HG03469 (cell line): ENCODE data around the gene TMEM222.

Experiments
- ATAC-seq: cut with Tn5 transposase; IDR thresholded peaks from one replicate; pipeline ENCODE4 v1.9.1; 2021; ENCODE audit warnings: mild to moderate bottlenecking, moderate library complexity, moderate number of reproducible peaks; ENCODE audit not compliant: unreplicated experiment

The TMEM222 gene

DNA sequence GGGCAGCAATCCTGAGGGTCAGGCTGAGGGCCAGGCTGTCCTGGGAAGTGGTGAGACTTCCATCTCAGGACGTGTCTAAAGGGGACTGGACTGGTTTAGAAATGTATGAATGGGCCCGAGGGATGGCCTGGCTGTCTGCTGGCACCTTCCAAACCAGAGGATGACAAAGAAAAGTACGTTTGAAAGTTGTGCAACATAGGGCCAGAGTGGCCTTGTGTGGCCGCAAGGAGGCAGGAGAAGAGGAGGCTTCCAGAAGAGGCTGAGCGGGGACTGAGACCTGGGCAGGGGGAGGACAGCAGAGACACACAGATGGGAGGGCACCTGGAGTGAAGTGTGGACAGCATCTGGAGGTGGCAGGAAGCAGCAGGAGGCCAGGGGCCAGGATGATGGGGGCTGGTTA lies 17.2 kb downstream of the TMEM222 start:
- ATAC-seq, result no peak

DNA sequence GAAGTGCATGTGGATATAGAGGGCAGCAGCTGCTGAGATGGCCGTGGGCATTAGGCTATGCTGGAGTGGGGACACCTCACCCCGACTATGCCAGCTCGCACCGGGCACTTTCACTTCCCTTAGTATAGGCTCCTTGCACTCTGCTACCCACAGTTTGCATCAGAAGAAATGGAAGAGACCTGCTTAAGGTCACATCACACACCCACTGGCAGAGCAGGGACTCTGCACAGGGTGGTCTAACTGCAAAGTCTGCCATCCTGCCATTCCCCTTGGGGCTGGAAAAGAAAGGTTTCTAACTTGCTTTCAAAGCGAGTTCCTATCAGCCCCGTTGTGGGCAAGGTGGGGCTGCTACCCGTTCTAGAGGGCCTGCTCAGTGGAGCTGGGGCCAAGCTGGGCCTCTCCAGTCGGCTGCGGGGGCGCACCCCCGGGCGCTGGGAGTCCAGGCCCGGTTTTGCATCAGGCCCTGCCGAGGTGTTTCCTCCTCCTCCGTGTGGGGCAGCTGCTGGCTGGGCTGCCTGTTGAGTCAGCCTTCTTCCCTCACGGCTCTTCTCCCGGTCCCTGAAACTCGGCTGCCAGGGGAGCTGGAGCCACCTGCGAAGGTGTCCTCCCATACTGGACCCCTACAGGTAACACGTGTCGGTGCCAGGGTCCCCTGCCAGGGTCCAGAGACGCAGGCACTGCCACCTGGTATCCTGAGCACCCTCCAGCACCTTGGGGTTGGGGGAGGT lies 19.7 kb downstream of the TMEM222 start, which contains the start of gene SYTL1:
Gene SYTL1, plus strand, starts transcription at position 498 of the 728 bp plus-strand sequence. CDS start 3,313 bp downstream, outside the sequence.
- ATAC-seq, result no peak

DNA sequence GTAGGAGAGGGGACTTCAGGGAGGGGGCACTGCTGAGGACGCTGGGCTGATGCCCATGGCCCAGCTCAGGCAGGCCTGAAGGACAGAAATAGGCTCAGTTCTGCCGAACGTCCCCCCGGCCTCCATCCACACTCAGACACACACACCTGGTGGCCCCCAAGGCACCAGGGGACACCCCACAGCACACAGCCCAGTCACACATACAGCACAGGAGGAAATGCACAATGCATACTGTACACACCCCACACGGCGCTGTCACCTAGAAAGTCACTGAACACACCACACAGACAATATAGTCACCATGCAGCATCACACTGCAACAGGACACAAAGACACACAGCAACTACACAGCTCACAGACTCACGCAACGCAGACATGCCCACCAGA lies 20.4 kb downstream of the TMEM222 start:
- no peak for ATAC-seq

DNA sequence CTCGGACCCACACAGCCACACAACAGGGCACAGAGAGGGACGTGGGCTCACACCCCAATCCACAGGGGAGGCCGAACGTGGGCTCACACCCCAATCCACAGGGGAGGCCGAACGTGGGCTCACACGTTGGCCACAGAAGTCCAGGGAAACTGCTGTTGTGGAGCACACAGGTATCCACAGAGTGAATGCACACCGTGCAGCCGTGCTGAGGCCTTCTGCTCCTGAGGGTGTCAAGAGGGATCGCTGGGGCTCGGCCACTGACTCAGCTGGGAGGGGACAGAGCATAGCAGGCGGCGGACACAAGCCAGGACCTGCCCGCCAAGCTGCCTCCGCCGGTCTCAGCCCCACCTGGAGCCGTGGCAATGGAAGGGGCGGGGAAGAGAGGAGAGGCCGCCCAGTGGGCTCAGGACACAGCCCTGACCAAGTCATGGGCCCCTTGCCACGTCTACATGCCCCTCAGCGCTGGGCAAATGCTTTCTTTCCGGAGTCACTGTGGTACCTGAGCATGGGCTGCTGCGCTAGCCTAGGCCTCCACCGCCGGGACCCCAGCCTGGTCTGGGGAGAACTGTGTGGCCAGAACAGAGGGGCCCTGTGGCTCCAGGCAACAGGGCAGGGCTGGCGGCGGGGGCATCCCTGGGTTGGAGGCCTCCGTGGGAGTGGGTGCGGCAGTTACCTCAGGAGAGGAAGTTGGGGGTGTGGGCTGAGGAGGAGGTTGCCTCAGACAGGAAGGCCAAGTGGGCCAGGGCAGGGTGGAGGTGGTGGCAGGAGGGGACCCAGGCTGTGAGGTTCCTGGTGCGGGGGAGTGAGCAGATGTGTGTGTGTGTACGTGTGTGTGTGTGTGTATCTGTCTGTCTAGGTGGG lies 21.0 kb downstream of the TMEM222 start:
- no peak for ATAC-seq

DNA sequence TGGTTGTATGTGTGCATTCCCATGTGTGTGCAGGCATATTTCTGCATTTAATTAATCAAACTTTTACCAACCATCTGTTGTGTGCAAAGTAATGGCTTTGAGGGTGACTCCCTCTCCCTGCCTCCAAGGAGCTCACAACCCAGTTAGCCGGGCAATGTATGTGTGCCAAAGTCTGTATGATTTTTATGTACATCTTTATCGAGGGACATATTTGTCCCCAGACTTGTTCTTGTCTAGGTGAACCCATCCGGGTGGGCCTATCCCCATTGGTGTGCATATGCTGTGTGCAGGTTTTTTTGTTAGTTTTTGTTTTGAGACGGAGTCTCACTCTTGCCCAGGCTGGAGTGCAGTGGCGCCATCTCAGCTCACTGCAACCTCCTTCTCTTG lies 21.7 kb downstream of the TMEM222 start:
- no peak for ATAC-seq

DNA sequence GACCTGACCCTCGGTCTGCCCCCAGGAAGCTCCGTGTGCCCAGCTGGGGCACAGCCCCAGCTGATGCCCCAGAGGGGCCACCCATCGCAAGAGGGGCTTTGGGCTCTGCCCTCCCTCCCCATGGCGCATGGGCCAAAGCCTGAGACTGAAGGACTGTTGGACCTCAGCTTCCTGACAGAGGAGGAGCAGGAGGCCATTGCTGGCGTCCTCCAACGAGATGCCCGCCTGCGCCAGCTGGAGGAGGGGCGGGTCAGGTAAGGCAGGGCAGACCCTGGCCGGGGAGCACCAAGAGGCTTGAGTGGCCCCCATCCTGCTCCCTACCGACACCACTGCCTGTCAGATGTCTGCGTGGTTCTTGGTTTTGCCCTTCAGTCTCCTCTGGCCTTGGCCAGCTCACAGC lies 23.3 kb downstream of the TMEM222 start:
- ATAC-seq, result no peak

DNA sequence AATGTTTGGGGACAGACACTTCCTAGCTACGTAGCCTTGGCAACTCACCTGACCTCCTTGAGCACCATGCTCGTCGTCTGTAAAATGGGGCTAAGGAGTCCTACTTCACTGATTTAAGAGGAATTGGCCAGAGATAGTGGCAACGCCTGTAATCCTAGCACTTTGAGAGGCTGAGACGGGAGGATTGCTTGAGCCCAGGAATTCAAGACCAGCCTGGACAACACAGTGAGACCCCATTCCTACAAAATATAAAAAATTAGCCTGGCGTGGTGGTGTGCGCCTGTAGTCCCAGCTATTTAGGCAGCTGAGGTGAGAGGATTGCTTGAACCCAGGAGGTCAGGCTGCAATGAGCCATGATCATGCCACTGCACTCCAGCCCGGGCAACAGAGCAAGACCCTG lies 24.4 kb downstream of the TMEM222 start:
- ATAC-seq, result no peak

DNA sequence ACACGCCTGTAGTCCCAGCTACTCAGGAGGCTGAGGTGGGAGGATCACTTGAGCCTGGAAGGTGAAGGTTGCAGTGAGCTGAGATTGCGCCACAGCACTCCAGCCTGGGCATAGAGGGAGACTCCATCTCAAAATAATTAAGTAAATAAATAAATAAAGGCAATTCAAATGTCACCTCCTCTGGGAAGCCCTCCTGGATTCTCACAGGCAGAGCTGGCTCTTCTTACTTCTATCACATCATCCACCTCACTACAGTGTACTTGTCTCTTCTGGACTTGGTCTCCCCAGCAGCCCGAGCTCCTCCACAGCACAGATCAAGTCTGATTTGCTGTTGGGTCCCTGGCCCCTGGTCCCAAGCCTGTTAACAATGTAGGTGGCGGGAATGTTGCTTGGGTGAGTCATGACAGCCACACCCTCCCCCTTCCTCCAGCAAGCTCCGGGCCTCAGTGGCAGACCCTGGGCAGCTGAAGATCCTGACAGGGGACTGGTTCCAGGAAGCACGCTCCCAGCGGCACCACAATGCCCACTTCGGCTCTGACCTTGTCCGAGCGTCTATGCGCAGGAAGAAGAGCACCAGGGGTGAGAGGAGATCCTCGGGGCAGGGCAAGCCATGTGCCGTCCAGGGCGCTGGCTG lies 25.1 kb downstream of the TMEM222 start:
- ATAC-seq, result no peak

DNA sequence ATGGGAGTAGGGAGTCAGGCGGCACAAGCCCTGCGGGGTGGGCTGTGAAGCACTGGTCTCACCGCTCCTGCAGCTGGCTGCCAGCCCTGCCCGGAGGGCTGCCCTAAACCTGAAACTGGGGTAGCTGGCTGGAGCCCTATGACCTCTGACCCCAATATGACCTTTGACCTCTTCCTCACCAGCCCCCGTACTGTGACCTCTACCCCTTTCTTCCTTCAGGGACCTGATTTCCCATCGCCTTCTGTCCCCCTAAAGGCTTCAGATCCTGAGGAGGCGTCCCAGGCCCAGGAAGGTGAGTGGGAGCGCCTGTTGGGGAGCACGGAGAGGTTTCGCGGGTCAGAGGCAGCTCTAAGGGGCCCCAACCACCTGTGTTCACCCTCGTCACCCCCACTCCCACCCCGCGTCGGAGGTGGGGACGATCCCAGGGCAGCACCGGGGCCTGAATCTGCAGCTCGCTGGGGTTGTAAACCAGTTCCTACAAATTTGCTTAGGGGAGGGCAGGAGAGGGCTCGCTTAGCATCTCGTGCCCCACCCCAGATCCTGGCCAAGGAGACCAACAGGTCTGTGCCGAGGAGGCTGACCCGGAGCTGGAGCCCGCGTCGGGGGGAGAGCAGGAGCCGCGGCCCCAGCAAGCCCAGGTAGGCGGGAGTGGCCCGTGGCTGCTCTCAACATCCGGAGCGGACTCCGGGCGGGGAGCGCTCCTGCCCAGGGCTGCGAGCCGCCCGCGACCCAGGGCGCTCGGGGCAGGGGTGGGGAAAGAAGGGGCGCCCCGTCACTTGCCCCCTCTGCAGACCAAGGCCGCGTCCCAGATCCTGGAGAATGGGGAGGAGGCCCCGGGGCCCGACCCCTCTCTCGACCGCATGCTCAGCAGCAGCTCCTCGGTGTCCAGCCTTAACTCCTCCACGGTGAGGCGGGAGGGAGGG lies 27.2 kb downstream of the TMEM222 start:
- no peak for ATAC-seq

DNA sequence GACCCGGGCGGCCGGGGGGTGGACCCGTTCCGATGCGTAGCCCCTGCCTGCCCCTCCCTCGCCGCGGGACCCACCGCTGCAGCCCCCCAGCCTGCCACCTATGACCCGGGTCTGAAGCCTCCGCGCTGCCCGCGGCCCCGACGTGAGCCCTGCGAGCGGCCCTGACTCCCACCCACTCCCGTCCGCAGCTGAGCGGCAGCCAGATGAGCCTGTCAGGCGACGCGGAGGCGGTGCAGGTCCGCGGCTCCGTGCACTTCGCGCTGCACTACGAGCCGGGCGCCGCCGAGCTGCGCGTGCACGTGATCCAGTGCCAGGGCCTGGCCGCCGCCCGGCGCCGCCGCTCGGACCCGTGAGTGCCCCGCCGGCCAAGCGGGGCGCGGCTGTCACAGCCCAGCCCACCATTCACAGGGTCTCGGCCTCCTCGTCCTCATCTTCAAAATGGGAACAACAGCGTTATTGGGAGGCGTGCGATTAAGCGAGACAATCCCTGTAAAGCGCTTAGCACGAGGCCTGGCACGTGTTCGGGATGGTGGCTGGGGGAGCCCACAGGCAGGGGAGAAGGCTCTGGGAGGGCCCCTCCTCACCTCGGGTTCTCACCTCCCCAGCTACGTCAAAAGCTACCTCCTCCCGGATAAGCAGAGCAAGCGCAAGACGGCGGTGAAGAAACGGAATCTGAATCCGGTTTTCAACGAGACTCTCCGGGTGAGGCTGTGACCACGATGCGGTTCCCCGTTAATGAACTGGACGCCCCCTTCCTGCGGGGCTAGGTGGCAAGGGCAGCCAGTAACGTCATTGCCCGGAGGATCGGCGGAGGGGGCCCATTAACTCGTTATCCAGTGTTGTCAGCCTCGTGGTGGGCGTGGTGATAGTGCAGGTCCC lies 28.1 kb downstream of the TMEM222 start:
- no peak for ATAC-seq

DNA sequence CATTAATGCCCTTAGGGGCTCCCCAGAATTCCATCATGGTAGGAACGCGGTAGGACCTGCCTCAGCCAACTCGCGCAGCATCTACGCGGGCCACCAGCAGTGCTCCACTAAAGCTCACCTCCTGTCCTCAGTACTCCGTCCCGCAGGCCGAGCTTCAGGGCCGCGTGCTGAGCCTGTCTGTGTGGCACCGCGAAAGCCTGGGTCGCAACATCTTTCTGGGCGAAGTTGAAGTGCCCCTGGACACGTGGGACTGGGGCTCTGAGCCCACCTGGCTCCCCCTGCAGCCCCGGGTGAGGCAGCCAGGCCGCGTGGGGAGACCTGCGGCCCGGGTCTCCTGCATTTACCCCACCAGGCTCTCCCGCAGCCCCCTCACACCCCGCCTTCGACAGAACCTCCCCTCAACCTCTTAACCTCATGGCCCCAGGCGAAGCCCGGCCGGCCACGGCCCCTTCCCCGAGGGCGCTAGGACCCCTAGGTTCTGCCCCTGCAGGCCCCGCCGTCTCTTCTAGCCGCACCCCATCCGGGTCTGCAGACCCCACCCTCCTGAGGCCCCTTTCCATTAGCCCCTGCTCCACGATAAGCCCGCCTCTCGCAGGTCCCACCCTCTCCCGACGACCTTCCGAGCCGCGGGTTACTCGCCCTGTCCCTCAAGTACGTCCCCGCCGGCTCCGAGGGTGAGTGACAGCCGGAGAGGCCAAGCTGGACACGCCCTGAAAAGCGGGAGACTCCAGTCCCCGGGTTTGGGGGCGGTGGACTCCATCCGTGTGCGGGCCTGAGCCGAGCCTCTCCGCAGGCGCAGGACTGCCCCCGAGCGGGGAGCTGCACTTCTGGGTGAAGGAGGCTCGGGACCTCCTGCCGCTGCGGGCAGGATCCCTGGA lies 28.9 kb downstream of the TMEM222 start:
- no peak for ATAC-seq

DNA sequence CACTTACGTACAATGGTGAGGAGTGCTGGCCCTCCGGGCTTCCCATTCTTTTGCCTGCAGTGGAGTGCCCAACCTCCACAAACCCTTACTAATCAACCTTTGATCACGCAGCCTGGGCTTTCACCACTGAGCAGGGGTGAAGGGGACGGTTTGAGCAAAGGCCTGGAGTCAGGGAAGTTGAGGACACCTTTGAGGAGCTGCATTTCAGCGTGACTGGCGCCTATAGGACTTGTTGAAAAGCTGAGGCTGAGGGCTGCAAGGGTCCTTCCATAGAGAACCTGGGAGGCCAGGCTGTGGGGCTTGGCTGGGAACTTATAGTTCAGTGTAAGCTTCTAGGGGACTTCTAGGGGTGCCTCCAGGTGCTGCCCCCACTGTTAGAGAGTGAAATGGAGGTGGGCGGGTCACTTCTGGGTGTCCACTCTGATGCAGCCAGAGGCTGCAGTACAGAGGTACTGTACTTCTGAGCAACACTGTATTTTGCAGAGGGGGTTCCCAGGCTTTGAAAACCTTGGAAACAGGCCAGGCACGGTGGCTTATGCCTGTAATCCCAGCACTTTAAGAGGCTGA lies 29.7 kb downstream of the TMEM222 start:
- ATAC-seq, result no peak

DNA sequence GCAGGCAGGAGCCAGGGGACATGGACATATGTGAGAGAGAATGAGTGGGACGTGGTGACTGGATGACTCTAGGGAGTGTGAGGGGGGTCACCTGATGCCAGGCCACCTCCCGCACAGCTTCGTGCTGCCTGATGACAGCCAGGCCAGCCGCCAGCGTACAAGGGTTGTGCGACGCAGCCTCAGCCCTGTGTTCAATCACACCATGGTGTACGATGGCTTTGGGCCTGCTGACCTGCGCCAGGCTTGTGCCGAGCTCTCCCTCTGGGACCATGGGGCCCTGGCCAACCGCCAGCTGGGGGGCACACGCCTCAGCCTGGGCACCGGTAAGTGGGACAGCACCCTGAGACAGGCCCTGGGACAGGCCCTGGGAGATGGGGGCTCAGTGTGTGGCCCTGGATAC lies 31.2 kb downstream of the TMEM222 start:
- no peak for ATAC-seq

DNA sequence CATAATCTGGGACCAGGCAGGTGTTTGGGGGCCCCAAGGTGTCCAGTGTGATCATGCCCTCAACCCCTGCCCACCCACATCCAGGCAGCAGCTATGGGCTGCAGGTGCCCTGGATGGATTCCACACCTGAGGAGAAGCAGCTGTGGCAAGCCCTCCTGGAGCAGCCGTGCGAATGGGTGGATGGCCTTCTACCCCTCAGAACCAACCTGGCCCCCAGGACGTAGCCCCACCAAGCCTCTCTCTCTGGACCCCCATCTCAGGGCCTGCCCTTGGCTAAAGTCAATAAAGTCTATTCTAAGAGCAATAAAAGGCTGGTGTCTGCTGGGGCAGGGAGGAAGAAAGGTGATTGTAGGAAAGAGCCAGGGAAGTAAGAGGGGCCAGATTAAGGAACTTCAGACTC lies 31.7 kb downstream of the TMEM222 start:
- ATAC-seq, result no peak

DNA sequence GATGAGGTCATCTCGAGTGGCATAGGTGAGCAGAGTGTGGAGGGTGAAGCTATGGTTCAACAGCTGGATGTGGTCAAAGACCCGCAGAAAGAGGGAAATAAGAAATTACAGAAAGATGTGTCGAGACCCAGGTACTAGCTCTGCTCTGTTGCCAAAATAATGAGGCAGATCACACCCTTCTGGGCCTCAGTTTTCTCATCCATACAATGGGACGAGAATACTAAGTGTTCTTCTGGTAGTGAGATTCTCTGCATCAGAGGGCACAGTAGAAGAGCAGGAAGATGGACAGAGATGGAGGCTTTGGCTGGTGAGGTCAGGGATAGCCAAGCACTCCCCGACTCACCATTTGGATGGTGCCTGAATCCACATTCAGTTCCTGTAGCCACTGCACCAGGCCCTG lies 33.7 kb downstream of the TMEM222 start:
- ATAC-seq, result no peak

DNA sequence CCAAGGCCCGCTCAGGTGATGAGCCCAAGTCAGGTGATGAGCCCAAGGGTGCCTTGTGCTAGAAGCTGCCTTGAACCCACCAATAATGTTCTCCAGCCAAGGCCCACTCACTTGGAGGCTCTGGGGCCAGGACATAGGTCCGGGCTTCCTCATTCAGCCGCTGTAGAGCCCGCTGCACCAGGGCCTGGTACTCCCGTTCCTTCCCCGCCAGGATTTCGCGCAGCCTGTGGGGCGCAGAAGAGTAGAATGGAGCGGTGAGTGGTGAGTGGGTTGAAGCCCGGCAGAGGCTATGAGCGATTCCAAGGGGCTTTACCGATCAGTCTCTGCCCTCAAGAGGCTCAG lies 34.3 kb downstream of the TMEM222 start:
- no peak for ATAC-seq

DNA sequence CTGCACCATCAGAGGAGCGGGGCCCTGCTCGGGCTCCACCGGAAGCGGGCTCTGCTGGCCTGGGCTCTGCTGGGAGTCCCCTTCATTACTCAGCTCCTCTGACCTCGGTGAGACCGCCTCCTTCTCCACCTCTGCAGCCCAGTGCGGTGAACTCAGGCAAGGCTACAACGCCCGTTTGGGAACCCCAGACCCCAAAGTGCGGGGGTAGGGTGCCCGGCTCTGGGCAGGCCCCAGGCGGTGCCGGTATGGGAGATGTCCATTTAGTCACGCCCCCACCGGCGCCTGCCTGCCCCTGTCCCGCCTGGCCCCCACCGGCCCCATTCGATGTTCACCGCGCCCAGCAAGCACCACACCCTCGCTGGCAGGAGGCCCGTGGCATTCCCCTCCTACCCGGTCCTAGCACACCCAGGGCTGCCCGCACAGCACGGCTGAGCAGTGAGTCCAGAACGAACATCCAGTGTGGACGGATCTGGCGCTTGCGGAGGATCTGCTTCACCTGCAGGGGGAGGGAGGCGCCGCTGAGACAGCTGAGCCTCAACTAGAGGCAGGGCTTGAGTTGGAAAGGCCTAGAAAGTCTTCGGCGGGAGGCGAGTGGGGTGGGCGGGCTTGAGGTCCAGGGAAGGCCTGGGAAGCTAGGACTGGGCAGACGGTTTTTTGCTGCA lies 34.8 kb downstream of the TMEM222 start:
- no peak for ATAC-seq
